SK-N-MC (cell line): ENCODE results near the gene CLSTN2.

Experiments used
- EZH2 ChIP-seq: fragments of 200-600 bp; sonication (generic); IDR thresholded peaks from one replicate; pipeline ENCODE4 v1.6.1; 2017; ENCODE audit warnings: antibody characterized with exemption
- POLR2AphosphoS5 ChIP-seq: IDR thresholded peaks from 2 replicates; pipeline ENCODE4 v1.6.1; 2012; ENCODE audit warnings: mild to moderate bottlenecking, low read depth, low read length, borderline replicate concordance

GRCh38 chr3:139988472-139989156, 53.6 kb downstream of the CLSTN2 start:
- TF ChIP-seq EZH2 (no peak), POLR2AphosphoS5 (no peak)
